CD4-positive, alpha-beta memory T cell (primary cell): Measurements from ENCODE around the gene PEBP1. TPM values are rescaled to one million over a fixed set of nuclear protein-coding genes. Genes with fewer than 3 reads are reported as not detected.

ENCODE experiments used
- CTCF ChIA-PET: fragments of 350-600 bp; sonication (Branson Sonifier 250); formaldehyde crosslinking; loops from one replicate; lab custom pipeline; 2021; ENCODE audit warnings: inconsistent platforms; ENCODE audit not compliant: partially characterized antibody; lab: Charles Lee
- POLR2A ChIA-PET: fragments of 350-600 bp; sonication (Branson Sonifier 250); formaldehyde crosslinking; loops from one replicate; lab custom pipeline; 2021; ENCODE audit not compliant: partially characterized antibody; lab: Charles Lee
- DNase-seq, 5 donors: peaks; one replicate each; pipeline versions ENCODE4 v3.0.0 to v3.0.0-alpha.2; 2020 to 2022; ENCODE audit warnings: mixed read lengths in 1 of 5
- H3K27ac ChIP-seq: one replicate; pipeline ENCODE4 v1.7.0; 2013; ENCODE audit warnings: low read depth, low read length
- H3K27me3 ChIP-seq: 2 replicates; pipeline ENCODE4 v1.7.0; 2013; ENCODE audit warnings: mild to moderate bottlenecking, low read length, moderate library complexity; ENCODE audit not compliant: insufficient read depth
- H3K36me3 ChIP-seq: 2 replicates; pipeline ENCODE4 v1.7.0; 2013; ENCODE audit warnings: mild to moderate bottlenecking, low read length, moderate library complexity; ENCODE audit not compliant: insufficient read depth
- H3K4me1 ChIP-seq: 2 replicates; pipeline ENCODE4 v1.7.0; 2013; ENCODE audit warnings: mild to moderate bottlenecking, low read length, moderate library complexity; ENCODE audit not compliant: insufficient read depth
- H3K4me3 ChIP-seq, 2 donors: one replicate each; pipeline ENCODE4 v1.7.0; 2013; ENCODE audit warnings: low read length in 2 of 2, mild to moderate bottlenecking in 1 of 2
- H3K9me3 ChIP-seq, 2 donors: one replicate each; pipeline ENCODE4 v1.7.0; 2013; ENCODE audit warnings: low read length in 2 of 2, control low read depth in 1 of 2; ENCODE audit not compliant: control insufficient read depth in 1 of 2
- H3K27ac Mint-ChIP-seq, 7 donors: one replicate each; pipeline ENCODE4 v1.8.0; 2020 to 2021; ENCODE audit warnings: mixed read lengths in 7 of 7, mild to moderate bottlenecking in 6 of 7, inconsistent platforms in 3 of 7, moderate library complexity in 3 of 7
- H3K27me3 Mint-ChIP-seq, 2 donors: one replicate each; pipeline ENCODE4 v1.8.0; 2020 to 2021; ENCODE audit warnings: mixed read lengths in 2 of 2
- H3K36me3 Mint-ChIP-seq, 2 donors: one replicate each; pipeline ENCODE4 v1.8.0; 2020 to 2021; ENCODE audit warnings: mixed read lengths in 2 of 2, inconsistent platforms in 1 of 2, mild to moderate bottlenecking in 1 of 2
- H3K4me1 Mint-ChIP-seq, 4 donors: one replicate each; pipeline ENCODE4 v1.8.0; 2020 to 2021; ENCODE audit warnings: mixed read lengths in 4 of 4, mild to moderate bottlenecking in 1 of 4
- H3K4me3 Mint-ChIP-seq, 8 donors: one replicate each; pipeline ENCODE4 v1.8.0; 2020 to 2021; ENCODE audit warnings: mixed read lengths in 8 of 8, mild to moderate bottlenecking in 7 of 8, moderate library complexity in 6 of 8, inconsistent platforms in 3 of 8
- H3K9me3 Mint-ChIP-seq, 8 donors: one replicate each; pipeline ENCODE4 v1.8.0; 2020 to 2021; ENCODE audit warnings: mixed read lengths in 8 of 8, mild to moderate bottlenecking in 5 of 8, inconsistent platforms in 3 of 8, moderate library complexity in 1 of 8
- intact Hi-C: fragments of 100-400 bp; cut with micrococcal nuclease; formaldehyde crosslinking; loops from one replicate; pipeline ENCODE4 v1.15.1; 2023
- polyA plus RNA-seq, 2 donors: library from polyadenylated mRNA; unstranded; fragments of 300-500 nt; fragmentation: Illumina TruSeq; gene quantifications; one replicate each; pipeline ENCODE4 v1.2.3, GENCODE V29; 2021
- total RNA-seq, 2 experiments: library from RNA; stranded (reverse); gene quantifications; one replicate each; pipeline ENCODE4 v1.2.3, GENCODE V29; 2021

PEBP1 gene
- total and polyA plus RNA-seq, 4 experiments from 2014 or later: 95.9 to 422 (median 226) TPM

- no peaks in the 10 kb centered on the region for H3K9me3 ChIP-seq
- no peak overlapping the region for H3K27ac ChIP-seq
- no peaks in the 10 kb centered on the region for H3K27me3 ChIP-seq
- no peaks in the 10 kb centered on the region for H3K4me1 ChIP-seq
- Mint-ChIP-seq H3K36me3 (peaks cover 38 to 63% of the 10 kb centered on the region in 2 donors), H3K4me1 (peaks cover 0 to 2% (median under 1%) of the 10 kb centered on the region in 4 donors), H3K4me3 (no peak overlapping the region), H3K27ac (no peak overlapping the region), H3K27me3 (no peaks in the 10 kb centered on the region), H3K9me3 (no peaks in the 10 kb centered on the region)
- H3K4me3 ChIP-seq: no peak overlapping the region
- ChIA-PET CTCF (no interaction called here), POLR2A (no interaction called here)
- peaks cover 35% of the 10 kb centered on the region for H3K36me3 ChIP-seq
- no peak for DNase-seq
- intact Hi-C loops: no loop called here
Measured at GRCh38 chr12:118148287-118148686, 12.4 kb downstream of the PEBP1 start.

DNA sequence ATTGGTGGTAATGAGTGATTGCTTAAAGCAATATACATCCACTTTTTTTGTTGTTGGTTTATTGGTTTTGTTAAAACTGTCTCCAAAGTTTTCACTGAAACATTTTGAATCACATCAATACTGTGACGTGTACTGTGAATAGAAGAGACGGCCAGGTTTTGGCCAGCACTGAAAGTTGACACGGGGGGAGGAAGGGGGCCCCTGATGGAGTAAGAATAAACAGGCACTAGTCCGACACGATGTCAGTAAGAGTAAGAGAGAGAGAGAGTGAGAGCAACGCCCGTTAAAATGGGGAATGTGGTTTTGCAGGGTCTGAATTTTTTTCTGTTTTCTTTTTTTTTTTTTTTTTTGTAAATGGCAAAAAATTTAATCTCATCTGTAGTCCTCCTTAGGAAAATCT lies 14.7 kb downstream of the PEBP1 start:
- CTCF ChIA-PET: interaction anchor here (1.0 kb wide), 1 partner anchor 30 kb away, joined by 3 read pairs; no protein-coding TSS in a partner anchor

DNA sequence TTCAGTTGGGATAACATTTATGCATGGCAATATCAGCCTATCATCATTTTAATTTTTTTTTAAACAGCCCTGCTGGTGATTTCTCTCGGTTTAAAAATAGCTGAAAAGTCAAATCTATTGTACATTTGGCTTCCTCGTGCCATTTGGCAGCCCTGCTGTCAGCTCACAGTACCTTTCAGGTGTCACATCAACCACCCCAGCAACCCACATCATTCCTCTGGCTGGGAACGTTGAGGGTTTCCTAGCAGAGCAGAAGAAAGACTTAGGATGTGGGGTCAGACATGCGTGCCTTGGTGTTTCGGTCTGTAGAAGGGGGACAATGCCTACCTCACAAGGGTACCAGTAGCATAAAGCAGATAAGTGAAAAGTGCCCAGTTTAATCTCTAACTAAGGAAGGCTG lies 15.8 kb downstream of the PEBP1 start:
- H3K27me3 Mint-ChIP-seq: no peaks in the 10 kb centered on the region
- H3K4me3 Mint-ChIP-seq: no peak overlapping the region
- Histone ChIP-seq H3K9me3 (no peaks in the 10 kb centered on the region), H3K27ac (no peak overlapping the region), H3K4me3 (no peak overlapping the region), H3K4me1 (no peaks in the 10 kb centered on the region), H3K36me3 (peaks cover 26% of the 10 kb centered on the region), H3K27me3 (no peaks in the 10 kb centered on the region)
- CTCF ChIA-PET: interaction anchor here (0.7 kb wide), 1 partner anchor 14 kb away, joined by 3 read pairs; no protein-coding TSS in a partner anchor
- no peaks in the 10 kb centered on the region for H3K4me1 Mint-ChIP-seq
- H3K36me3 Mint-ChIP-seq: peaks cover 20 to 42% of the 10 kb centered on the region in 2 donors
- H3K27ac Mint-ChIP-seq: peak overlapping the region in 4 of 7 donors; percentile 38 to 82 (median 70)
- no peaks in the 10 kb centered on the region for H3K9me3 Mint-ChIP-seq
- no peak for DNase-seq
- intact Hi-C loops: no loop called here
- POLR2A ChIA-PET: no interaction called here

More for the DNA sequence above, 14.7 kb downstream of the PEBP1 start:
- Mint-ChIP-seq H3K27ac (peak overlapping the region in 2 of 7 donors; percentile 35 to 80), H3K9me3 (no peaks in the 10 kb centered on the region), H3K4me3 (no peak overlapping the region), H3K36me3 (peaks cover 24 to 46% of the 10 kb centered on the region in 2 donors), H3K4me1 (no peaks in the 10 kb centered on the region), H3K27me3 (no peaks in the 10 kb centered on the region)
- intact Hi-C loops: no loop called here
- no peaks in the 10 kb centered on the region for H3K4me1 ChIP-seq
- H3K27me3 ChIP-seq: no peaks in the 10 kb centered on the region
- no peak overlapping the region for H3K4me3 ChIP-seq
- H3K9me3 ChIP-seq: no peaks in the 10 kb centered on the region
- no peak overlapping the region for H3K27ac ChIP-seq
- peaks cover 30% of the 10 kb centered on the region for H3K36me3 ChIP-seq
- POLR2A ChIA-PET: no interaction called here
- DNase-seq: no peak

- H3K27ac Mint-ChIP-seq: peak overlapping the region in 1 of 7 donors; percentile 38
- intact Hi-C loops: no loop called here
- no peak for DNase-seq
- H3K9me3 Mint-ChIP-seq: no peaks in the 10 kb centered on the region
- ChIA-PET CTCF (interaction anchor here (1.0 kb wide), 2 partner anchors 22 to 216 kb away, joined by 3 read pairs; partner anchors contain the start of gene SUDS3), POLR2A (no interaction called here)
- peaks cover 45% of the 10 kb centered on the region for H3K36me3 ChIP-seq
- no peaks in the 10 kb centered on the region for H3K9me3 ChIP-seq
- peaks cover 6 to 12% (median 8%) of the 10 kb centered on the region in 4 donors for H3K4me1 Mint-ChIP-seq
- no peaks in the 10 kb centered on the region for H3K27me3 Mint-ChIP-seq
- no peak overlapping the region for H3K27ac ChIP-seq
- no peak overlapping the region for H3K4me3 Mint-ChIP-seq
- H3K36me3 Mint-ChIP-seq: peaks cover 29 to 46% of the 10 kb centered on the region in 2 donors
- no peaks in the 10 kb centered on the region for H3K4me1 ChIP-seq
- no peak overlapping the region for H3K4me3 ChIP-seq
- no peaks in the 10 kb centered on the region for H3K27me3 ChIP-seq
Measured at GRCh38 chr12:118160536-118160935, 24.6 kb downstream of the PEBP1 start.

- no peak overlapping the region for H3K27ac ChIP-seq
Measured at GRCh38 chr12:118164798-118165486, 29.0 kb downstream of the PEBP1 start.

DNA sequence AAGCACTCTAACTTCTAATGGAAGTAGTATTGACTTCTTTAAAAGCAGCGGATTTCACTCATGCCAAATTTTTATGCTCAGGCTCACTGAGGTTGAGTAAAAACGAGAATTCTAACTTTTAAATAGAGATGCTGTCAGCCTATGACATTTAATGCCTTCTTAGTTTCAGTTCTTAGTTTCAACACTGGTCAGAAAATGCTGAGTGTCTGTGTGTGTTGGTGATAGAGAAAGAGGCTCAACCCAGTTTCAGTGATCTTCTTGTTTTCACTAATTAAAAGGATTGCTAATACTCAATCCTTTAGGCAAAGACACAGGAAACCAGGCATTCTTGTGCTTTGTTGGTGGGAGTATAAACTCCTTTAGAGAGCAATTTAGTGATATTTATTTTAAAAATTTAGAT lies 31.0 kb downstream of the PEBP1 start:
- Histone ChIP-seq H3K4me1 (no peaks in the 10 kb centered on the region), H3K27ac (no peak overlapping the region), H3K4me3 (no peak overlapping the region), H3K9me3 (no peaks in the 10 kb centered on the region), H3K36me3 (peaks cover 21% of the 10 kb centered on the region), H3K27me3 (no peaks in the 10 kb centered on the region)
- H3K27ac Mint-ChIP-seq: peak overlapping the region in 3 of 7 donors; percentile 9 to 82 (median 22)
- H3K36me3 Mint-ChIP-seq: peaks cover 39 to 69% of the 10 kb centered on the region in 2 donors
- no peak overlapping the region for H3K4me3 Mint-ChIP-seq
- no peak for DNase-seq
- ChIA-PET POLR2A (interaction anchor here (0.6 to 0.7 kb wide), 2 partner anchors 31 to 1220 kb away, joined by 4 read pairs; partner anchors contain the start of gene PEBP1), CTCF (interaction anchor here (0.9 to 5.0 kb wide), 5 partner anchors 9 to 209 kb away, joined by 3 to 22 read pairs (median 5); partner anchors contain the start of gene SUDS3)
- H3K4me1 Mint-ChIP-seq: peaks cover 9 to 12% (median 11%) of the 10 kb centered on the region in 4 donors
- H3K27me3 Mint-ChIP-seq: no peaks in the 10 kb centered on the region
- intact Hi-C loops: no loop called here
- no peaks in the 10 kb centered on the region for H3K9me3 Mint-ChIP-seq

More at GRCh38 chr12:118164798-118165486, 29.0 kb downstream of the PEBP1 start:
- ChIA-PET CTCF (interaction anchor here (0.7 to 5.0 kb wide), 6 partner anchors 9 to 211 kb away, joined by 3 to 22 read pairs (median 4); partner anchors contain the start of genes SUDS3 and TAOK3), POLR2A (interaction anchor here (1.9 kb wide), 1 partner anchor 211 kb away, joined by 4 read pairs; the partner anchor contains the start of gene SUDS3)
- Histone ChIP-seq H3K36me3 (peaks cover 27% of the 10 kb centered on the region), H3K27me3 (no peaks in the 10 kb centered on the region), H3K9me3 (no peaks in the 10 kb centered on the region), H3K4me1 (no peaks in the 10 kb centered on the region), H3K4me3 (no peak overlapping the region)
- Mint-ChIP-seq H3K4me1 (peaks cover 9 to 12% (median 10%) of the 10 kb centered on the region in 4 donors), H3K27ac (peak overlapping the region in 4 of 7 donors; percentile 46 to 59 (median 52)), H3K9me3 (no peaks in the 10 kb centered on the region), H3K27me3 (no peaks in the 10 kb centered on the region), H3K36me3 (peaks cover 39 to 72% of the 10 kb centered on the region in 2 donors), H3K4me3 (no peak overlapping the region)
- intact Hi-C loops: no loop called here
- DNase-seq: no peak

GRCh38 chr12:118175823-118176447 lies 40.0 kb downstream of the PEBP1 start:
- Mint-ChIP-seq H3K36me3 (peaks cover 54 to 66% of the 10 kb centered on the region in 2 donors), H3K27me3 (no peaks in the 10 kb centered on the region), H3K4me1 (peaks cover 0 to 4% (median 0%) of the 10 kb centered on the region in 4 donors), H3K9me3 (no peaks in the 10 kb centered on the region), H3K4me3 (no peak overlapping the region), H3K27ac (peak overlapping the region in 3 of 7 donors; percentile 5 to 37 (median 24))
- Histone ChIP-seq H3K9me3 (no peaks in the 10 kb centered on the region), H3K4me1 (no peaks in the 10 kb centered on the region), H3K4me3 (no peak overlapping the region), H3K27me3 (no peaks in the 10 kb centered on the region), H3K27ac (no peak overlapping the region), H3K36me3 (peaks cover 61% of the 10 kb centered on the region)
- no peak for DNase-seq
- POLR2A ChIA-PET: interaction anchor here (1.2 kb wide), 1 partner anchor 8 kb away, joined by 3 read pairs; no protein-coding TSS in a partner anchor
- intact Hi-C loops: no loop called here
- CTCF ChIA-PET: interaction anchor here (1.2 to 3.7 kb wide), 4 partner anchors 8 to 200 kb away, joined by 4 to 21 read pairs (median 6); partner anchors contain the start of gene SUDS3
